ENCODE measurements around the gene SNCA.

GRCh38 chr4:89765528-89765927 is 71.4 kb downstream of the SNCA start:
- TF ChIP-seq EP300 (IDR thresholded peaks at IDR 0.05; ENCODE audit: borderline replicate concordance): no peak
- no peak for TF ChIP-seq CREB1 (IDR thresholded peaks at IDR 0.05; ENCODE audit: low read depth)
- no peak for TF ChIP-seq FOXM1 (IDR thresholded peaks at IDR 0.05; ENCODE audit: borderline replicate concordance, low read depth)
